Stomach (tissue), 4 donors: Measurements from ENCODE around the gene BCAS3.

Source experiments
- EP300 ChIP-seq: sonication (generic); formaldehyde crosslinking; IDR thresholded peaks from one replicate; pipeline ENCODE4 v1.6.1; 2017; ENCODE audit warnings: antibody characterized with exemption
- POLR2A ChIP-seq, 4 donors: fragments of 450-650 bp; IDR thresholded peaks; one replicate each; pipeline ENCODE4 v1.6.1; 2016; ENCODE audit warnings: antibody characterized with exemption in 4 of 4, control low read depth in 2 of 4, mild to moderate bottlenecking in 1 of 4, moderate library complexity in 1 of 4
- POLR2AphosphoS5 ChIP-seq, 3 donors: sonication (generic); formaldehyde crosslinking; IDR thresholded peaks; one replicate each; pipeline ENCODE4 v1.6.1; 2016; ENCODE audit warnings: antibody characterized with exemption in 3 of 3
- TF ChIP-seq, protein P1 (sequence below), 7 experiments: fragments of 450-650 bp in 4 of 7; fragments of 200-600 bp in 3 of 7; sonication (generic) in 3 of 7; IDR thresholded peaks; one replicate each; pipeline ENCODE4 v1.5.1; 2016 to 2019; ENCODE audit warnings: antibody characterized with exemption in 7 of 7, control low read depth in 2 of 7, mild to moderate bottlenecking in 1 of 7

DNA sequence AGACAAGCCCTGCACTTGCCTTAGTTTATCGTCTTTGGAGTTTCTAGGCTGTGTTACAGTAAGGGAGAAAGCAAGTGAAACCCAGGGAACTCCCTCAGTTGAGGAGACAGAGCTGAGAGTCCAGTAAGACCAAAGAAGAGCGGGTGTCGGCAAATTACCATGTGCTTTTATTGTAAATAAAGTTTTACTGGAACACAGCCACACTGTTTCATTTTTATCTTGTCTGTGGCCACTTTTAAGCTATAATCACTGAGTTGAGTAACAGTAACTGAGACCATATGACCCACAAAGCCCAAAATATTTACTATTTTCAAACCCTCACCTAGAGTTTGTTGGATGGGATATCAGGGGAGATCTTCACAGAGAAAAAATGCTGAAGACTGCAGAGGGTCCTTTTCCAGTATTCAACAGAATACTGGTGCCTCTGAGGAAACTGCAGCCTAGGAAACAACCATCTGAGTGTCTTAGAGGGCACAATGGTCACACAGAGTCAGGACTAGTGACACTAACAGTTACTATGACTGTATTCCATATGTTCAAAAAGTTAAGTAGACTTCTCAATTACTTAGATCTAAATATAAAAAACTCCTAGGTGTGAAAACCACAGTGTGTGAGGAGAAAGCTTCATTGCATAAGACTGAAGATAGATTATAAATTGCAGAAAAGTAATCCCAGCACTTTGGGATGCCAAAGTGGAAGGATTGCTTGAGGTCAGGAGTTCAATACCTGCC lies 370.9 kb downstream of the BCAS3 start:
- TF ChIP-seq POLR2A (IDR thresholded peaks at IDR 0.05) (no peak), POLR2AphosphoS5 (IDR thresholded peaks at IDR 0.05) (no peak), EP300 (no peak)
- TF ChIP-seq, protein P1, sequence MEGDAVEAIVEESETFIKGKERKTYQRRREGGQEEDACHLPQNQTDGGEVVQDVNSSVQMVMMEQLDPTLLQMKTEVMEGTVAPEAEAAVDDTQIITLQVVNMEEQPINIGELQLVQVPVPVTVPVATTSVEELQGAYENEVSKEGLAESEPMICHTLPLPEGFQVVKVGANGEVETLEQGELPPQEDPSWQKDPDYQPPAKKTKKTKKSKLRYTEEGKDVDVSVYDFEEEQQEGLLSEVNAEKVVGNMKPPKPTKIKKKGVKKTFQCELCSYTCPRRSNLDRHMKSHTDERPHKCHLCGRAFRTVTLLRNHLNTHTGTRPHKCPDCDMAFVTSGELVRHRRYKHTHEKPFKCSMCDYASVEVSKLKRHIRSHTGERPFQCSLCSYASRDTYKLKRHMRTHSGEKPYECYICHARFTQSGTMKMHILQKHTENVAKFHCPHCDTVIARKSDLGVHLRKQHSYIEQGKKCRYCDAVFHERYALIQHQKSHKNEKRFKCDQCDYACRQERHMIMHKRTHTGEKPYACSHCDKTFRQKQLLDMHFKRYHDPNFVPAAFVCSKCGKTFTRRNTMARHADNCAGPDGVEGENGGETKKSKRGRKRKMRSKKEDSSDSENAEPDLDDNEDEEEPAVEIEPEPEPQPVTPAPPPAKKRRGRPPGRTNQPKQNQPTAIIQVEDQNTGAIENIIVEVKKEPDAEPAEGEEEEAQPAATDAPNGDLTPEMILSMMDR (IDR thresholded peaks at IDR 0.05) = no peak
